Esophagus (tissue), 2 donors: ENCODE measurements around the gene PCDHGA9. TPM values are rescaled to one million over a fixed set of nuclear protein-coding genes. Genes with fewer than 3 reads are reported as not detected.
"Not testable (repeated sequence)": the region's sequence is repeated elsewhere in the genome, so short reads cannot be mapped to it uniquely, and the experiment has no call there.

ENCODE experiments used
- H3K27ac ChIP-seq, 2 donors: one replicate each; pipeline ENCODE4 v1.5.1; 2013; ENCODE audit warnings: low read depth in 2 of 2, mild to moderate bottlenecking in 2 of 2, inconsistent platforms in 1 of 2, low read length in 1 of 2, moderate library complexity in 1 of 2
- H3K27me3 ChIP-seq, 2 donors: one replicate each; pipeline ENCODE4 v1.6.1; 2013; ENCODE audit warnings: low read length in 2 of 2, control low read depth in 1 of 2, mild to moderate bottlenecking in 1 of 2; ENCODE audit not compliant: insufficient read depth in 2 of 2, control insufficient read depth in 1 of 2
- H3K36me3 ChIP-seq, 2 donors: one replicate each; pipeline ENCODE4 v1.6.1; 2013; ENCODE audit warnings: low read length in 1 of 2; ENCODE audit not compliant: control insufficient read depth in 2 of 2, insufficient read depth in 2 of 2
- H3K4me1 ChIP-seq, 2 donors: one replicate each; pipeline ENCODE4 v1.6.1; 2013; ENCODE audit warnings: low read length in 1 of 2; ENCODE audit not compliant: control insufficient read depth in 2 of 2, insufficient read depth in 2 of 2
- H3K4me3 ChIP-seq, 2 donors: one replicate each; pipeline ENCODE4 v1.5.1; 2013; ENCODE audit warnings: low read length in 2 of 2, mild to moderate bottlenecking in 2 of 2, low read depth in 1 of 2, moderate library complexity in 1 of 2
- H3K9me3 ChIP-seq, 2 donors: one replicate each; pipeline ENCODE4 v1.6.1; 2013; ENCODE audit warnings: mild to moderate bottlenecking in 2 of 2, low read depth in 1 of 2, low read length in 1 of 2, moderate library complexity in 1 of 2; ENCODE audit not compliant: control insufficient read depth in 2 of 2, insufficient read depth in 1 of 2
- WGBS, 2 donors: extraction: QIAGEN DNeasy Blood & Tissue Kit; methylation state at CpG; one replicate each; pipeline ENCODE4 v1.1.7; 2013; 5-methylcytosine and 5-hydroxymethylcytosine counted together
- polyA plus RNA-seq, 2 donors: library from polyadenylated mRNA; stranded (reverse); fragments of 200-250 nt; gene quantifications; one replicate each; pipeline ENCODE4 v1.2.3, GENCODE V29; 2013
- donor health status: healthy with polysubstance abuse.
- donor health status: Bipolar disorder and iron deficiency.

The PCDHGA9 gene
- polyA plus RNA-seq, 2 donors = 0.54 to 0.83 TPM

DNA sequence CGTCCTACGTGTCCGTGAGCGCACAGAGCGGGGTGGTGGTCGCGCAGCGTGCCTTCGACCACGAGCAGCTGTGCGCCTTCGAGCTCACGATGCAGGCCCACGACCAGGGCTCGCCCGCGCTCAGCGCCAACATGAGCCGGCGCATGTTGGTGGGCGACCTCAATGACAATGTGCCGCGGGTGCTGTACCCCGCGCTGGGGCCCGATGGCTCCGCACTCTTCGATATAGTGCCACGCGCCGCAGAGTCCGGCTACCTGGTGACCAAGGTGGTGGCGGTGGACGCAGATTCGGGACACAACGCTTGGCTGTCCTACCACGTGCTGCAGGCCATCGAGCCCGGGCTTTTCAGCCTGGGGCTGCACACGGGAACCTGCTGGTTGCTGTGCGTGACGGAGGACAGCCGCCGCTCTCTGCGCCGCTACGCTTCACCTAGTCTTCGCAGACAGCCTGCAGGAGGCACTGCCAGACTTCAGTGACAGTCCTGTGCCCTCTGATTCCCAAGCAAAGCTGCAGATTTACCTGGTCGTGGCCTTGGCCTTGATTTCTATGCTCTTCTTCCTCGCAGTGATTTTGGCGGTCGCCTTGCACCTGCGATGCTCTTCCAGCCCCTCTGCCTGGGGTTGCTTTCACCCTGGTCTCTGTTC, 25.3 kb downstream of the PCDHGA9 start:
- 47 to 48% methylated on average over 52 to 53 of the region's 53 CpGs for WGBS, 2 donors
- H3K4me3 ChIP-seq = no peak overlapping the region
- no peak overlapping the region for H3K27ac ChIP-seq
- no peaks in the 10 kb centered on the region for H3K4me1 ChIP-seq
- peaks cover 42 to 52% of the 10 kb centered on the region in 2 donors for H3K9me3 ChIP-seq
- peaks cover 0 to 2% of the 10 kb centered on the region in 2 donors for H3K27me3 ChIP-seq
- H3K36me3 ChIP-seq = no peaks in the 10 kb centered on the region

DNA sequence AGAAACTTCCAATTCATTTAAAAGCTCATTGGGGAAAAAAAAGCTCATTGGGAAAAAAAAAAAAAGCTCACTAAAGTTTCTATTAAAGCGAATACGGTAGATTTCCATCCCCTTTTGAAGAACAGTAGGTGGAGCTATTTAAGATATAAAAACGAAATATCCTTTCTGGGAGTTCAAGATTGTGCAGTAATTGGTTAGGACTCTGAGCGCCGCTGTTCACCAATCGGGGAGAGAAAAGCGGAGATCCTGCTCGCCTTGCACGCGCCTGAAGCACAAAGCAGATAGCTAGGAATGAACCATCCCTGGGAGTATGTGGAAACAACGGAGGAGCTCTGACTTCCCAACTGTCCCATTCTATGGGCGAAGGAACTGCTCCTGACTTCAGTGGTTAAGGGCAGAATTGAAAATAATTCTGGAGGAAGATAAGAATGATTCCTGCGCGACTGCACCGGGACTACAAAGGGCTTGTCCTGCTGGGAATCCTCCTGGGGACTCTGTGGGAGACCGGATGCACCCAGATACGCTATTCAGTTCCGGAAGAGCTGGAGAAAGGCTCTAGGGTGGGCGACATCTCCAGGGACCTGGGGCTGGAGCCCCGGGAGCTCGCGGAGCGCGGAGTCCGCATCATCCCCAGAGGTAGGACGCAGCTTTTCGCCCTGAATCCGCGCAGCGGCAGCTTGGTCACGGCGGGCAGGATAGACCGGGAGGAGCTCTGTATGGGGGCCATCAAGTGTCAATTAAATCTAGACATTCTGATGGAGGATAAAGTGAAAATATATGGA, 27.9 kb downstream of the PCDHGA9 start, which contains the start of gene PCDHGA12:
PCDHGA12 (plus strand) TSS at position 176 of the 782 bp plus-strand sequence; CDS start at position 429, 253 bp downstream.
- Histone ChIP-seq H3K27me3 (peaks cover 0 to 2% of the 10 kb centered on the region in 2 donors), H3K9me3 (peaks cover 38 to 47% of the 10 kb centered on the region in 2 donors), H3K27ac (no peak within 1 kb of the TSS), H3K4me3 (peak within 1 kb of the TSS in 1 of 2 donors; percentile 9), H3K36me3 (no peaks in the 10 kb centered on the region), H3K4me1 (no peaks in the 10 kb centered on the region)
- 14 to 18% methylated on average over 33 of the region's 33 CpGs for WGBS, 2 donors

- no peaks in the 10 kb centered on the region for H3K4me1 ChIP-seq
- peak overlapping the region in 1 of 2 donors; percentile 9 for H3K4me3 ChIP-seq
- no peak overlapping the region for H3K27ac ChIP-seq
- peaks cover 0 to 2% of the 10 kb centered on the region in 2 donors for H3K27me3 ChIP-seq
- H3K36me3 ChIP-seq = no peaks in the 10 kb centered on the region
- peaks cover 33 to 41% of the 10 kb centered on the region in 2 donors for H3K9me3 ChIP-seq
- WGBS, 2 donors = 20 to 24% methylated on average over 37 of the region's 37 CpGs
Measured at GRCh38 chr5:141431286-141431685, 28.7 kb downstream of the PCDHGA9 start.

- peaks cover 29 to 35% of the 10 kb centered on the region in 2 donors for H3K9me3 ChIP-seq
- H3K36me3 ChIP-seq, H3K27me3 ChIP-seq, H3K4me1 ChIP-seq, H3K4me3 ChIP-seq, H3K27ac ChIP-seq: not testable (repeated sequence)
- 35 to 47% methylated on average over 33 to 38 of the region's 38 CpGs for WGBS, 2 donors
Measured at GRCh38 chr5:141432308-141432707, 29.7 kb downstream of the PCDHGA9 start.

GRCh38 chr5:141432726-141433125, 30.1 kb downstream of the PCDHGA9 start:
- not testable (repeated sequence) for H3K27ac ChIP-seq, H3K4me3 ChIP-seq, H3K27me3 ChIP-seq, H3K4me1 ChIP-seq, H3K36me3 ChIP-seq
- WGBS, 2 donors = 29 to 30% methylated on average over 22 to 29 of the region's 29 CpGs
- H3K9me3 ChIP-seq = peaks cover 25 to 30% of the 10 kb centered on the region in 2 donors

DNA sequence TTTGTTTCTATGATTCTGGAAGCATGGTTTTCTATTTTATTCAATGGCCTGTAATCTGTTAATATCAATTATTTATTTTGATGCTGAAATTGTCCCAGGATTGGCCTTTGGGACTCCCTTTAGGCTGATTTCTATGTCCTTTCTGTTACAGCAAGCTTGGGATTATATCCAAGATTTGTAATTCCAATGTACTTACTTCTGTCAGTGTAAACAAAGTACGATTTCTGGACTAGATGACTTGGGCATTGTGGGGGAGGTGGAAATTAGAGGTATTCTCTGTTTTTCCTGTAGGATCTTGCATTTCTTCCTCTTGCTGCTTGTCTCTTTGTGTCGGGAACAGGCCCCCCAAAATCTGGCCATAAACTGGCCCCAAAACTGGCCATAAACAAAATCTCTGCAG, 31.4 kb downstream of the PCDHGA9 start:
- H3K4me1 ChIP-seq = no peaks in the 10 kb centered on the region
- H3K27me3 ChIP-seq = peaks cover 0 to 2% of the 10 kb centered on the region in 2 donors
- WGBS, 2 donors = 73 to 76% methylated on average over 2 of the region's 2 CpGs
- H3K9me3 ChIP-seq = peaks cover 19 to 24% of the 10 kb centered on the region in 2 donors
- H3K27ac ChIP-seq = no peak overlapping the region
- no peak overlapping the region for H3K4me3 ChIP-seq
- H3K36me3 ChIP-seq = no peaks in the 10 kb centered on the region

GRCh38 chr5:141437221-141437620, 34.6 kb downstream of the PCDHGA9 start:
- H3K27me3 ChIP-seq = no peaks in the 10 kb centered on the region
- no peaks in the 10 kb centered on the region for H3K36me3 ChIP-seq
- H3K4me1 ChIP-seq = no peaks in the 10 kb centered on the region
- H3K9me3 ChIP-seq = peaks cover 13 to 23% of the 10 kb centered on the region in 2 donors
- 83 to 89% methylated on average over 2 of the region's 2 CpGs for WGBS, 2 donors
- H3K4me3 ChIP-seq = no peak overlapping the region
- H3K27ac ChIP-seq = no peak overlapping the region

GRCh38 chr5:141439411-141440141, 37.0 kb downstream of the PCDHGA9 start:
- Histone ChIP-seq H3K27ac (no peak overlapping the region), H3K4me1 (no peaks in the 10 kb centered on the region), H3K27me3 (no peaks in the 10 kb centered on the region), H3K9me3 (peaks cover 10 to 16% of the 10 kb centered on the region in 2 donors), H3K36me3 (no peaks in the 10 kb centered on the region), H3K4me3 (no peak overlapping the region)
- WGBS, 2 donors = 65 to 69% methylated on average over 10 of the region's 10 CpGs

GRCh38 chr5:141440341-141440740, 37.8 kb downstream of the PCDHGA9 start:
- no peaks in the 10 kb centered on the region for H3K4me1 ChIP-seq
- H3K36me3 ChIP-seq = no peaks in the 10 kb centered on the region
- 93 to 94% methylated on average over 9 of the region's 9 CpGs for WGBS, 2 donors
- no peak overlapping the region for H3K4me3 ChIP-seq
- peaks cover 10 to 16% of the 10 kb centered on the region in 2 donors for H3K9me3 ChIP-seq
- H3K27me3 ChIP-seq = no peaks in the 10 kb centered on the region
- H3K27ac ChIP-seq = no peak overlapping the region
